ENCODE measurements around the gene KIAA0825. TPM values are rescaled to one million over a fixed set of nuclear protein-coding genes. Genes with fewer than 3 reads are reported as not detected.
A peak's percentile ranks its signal among the peaks of the same experiment; 100 is the strongest.

KIAA0825 gene
- total and polyA plus RNA-seq, 8 donors = 0.29 to 15.6 (median 1.5) TPM

DNA sequence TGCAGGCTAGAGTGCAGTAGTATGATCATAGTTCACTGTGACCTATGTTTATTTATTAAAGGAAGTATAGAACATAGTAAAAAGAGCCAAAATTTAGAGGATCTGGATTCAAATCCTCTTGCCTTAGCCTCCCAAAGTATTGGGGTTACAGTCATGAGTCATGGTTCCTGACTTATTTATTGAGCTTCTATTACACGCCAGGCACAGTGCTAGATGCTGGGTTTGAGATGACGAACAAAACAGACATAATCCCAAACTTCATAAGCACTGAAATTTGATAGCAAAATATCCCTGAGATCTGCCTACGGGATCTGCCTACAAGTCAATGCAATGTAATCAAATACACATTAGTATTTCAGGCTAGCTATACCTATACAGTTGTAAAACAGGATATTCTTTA lies 2.5 kb downstream of the KIAA0825 start:
- H3K4me3 ChIP-seq = no peak overlapping the region
- TF ChIP-seq POLR2A (IDR thresholded peaks at IDR 0.05) = no peak
- no peak for TF ChIP-seq EP300 (IDR thresholded peaks at IDR 0.05)
- TF ChIP-seq, protein P1, sequence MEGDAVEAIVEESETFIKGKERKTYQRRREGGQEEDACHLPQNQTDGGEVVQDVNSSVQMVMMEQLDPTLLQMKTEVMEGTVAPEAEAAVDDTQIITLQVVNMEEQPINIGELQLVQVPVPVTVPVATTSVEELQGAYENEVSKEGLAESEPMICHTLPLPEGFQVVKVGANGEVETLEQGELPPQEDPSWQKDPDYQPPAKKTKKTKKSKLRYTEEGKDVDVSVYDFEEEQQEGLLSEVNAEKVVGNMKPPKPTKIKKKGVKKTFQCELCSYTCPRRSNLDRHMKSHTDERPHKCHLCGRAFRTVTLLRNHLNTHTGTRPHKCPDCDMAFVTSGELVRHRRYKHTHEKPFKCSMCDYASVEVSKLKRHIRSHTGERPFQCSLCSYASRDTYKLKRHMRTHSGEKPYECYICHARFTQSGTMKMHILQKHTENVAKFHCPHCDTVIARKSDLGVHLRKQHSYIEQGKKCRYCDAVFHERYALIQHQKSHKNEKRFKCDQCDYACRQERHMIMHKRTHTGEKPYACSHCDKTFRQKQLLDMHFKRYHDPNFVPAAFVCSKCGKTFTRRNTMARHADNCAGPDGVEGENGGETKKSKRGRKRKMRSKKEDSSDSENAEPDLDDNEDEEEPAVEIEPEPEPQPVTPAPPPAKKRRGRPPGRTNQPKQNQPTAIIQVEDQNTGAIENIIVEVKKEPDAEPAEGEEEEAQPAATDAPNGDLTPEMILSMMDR (IDR thresholded peaks at IDR 0.05) = no peak
- TF ChIP-seq POLR2AphosphoS5 (IDR thresholded peaks at IDR 0.05) = no peak
- H3K27me3 ChIP-seq = no peaks in the 10 kb centered on the region
- no peaks in the 10 kb centered on the region for H3K9me3 ChIP-seq
- H3K27ac ChIP-seq = no peak overlapping the region
- no peaks in the 10 kb centered on the region for H3K36me3 ChIP-seq
- no peak for DNase-seq
- peaks cover 6 to 36% (median 21%) of the 10 kb centered on the region in 4 donors for H3K4me1 ChIP-seq
- 93 to 98% (median 96%) methylated on average over 3 of the region's 3 CpGs for WGBS, 5 donors
- intact Hi-C loops (cut with DNase I; ENCODE audit: low total_unique reads) = no loop called here

DNA sequence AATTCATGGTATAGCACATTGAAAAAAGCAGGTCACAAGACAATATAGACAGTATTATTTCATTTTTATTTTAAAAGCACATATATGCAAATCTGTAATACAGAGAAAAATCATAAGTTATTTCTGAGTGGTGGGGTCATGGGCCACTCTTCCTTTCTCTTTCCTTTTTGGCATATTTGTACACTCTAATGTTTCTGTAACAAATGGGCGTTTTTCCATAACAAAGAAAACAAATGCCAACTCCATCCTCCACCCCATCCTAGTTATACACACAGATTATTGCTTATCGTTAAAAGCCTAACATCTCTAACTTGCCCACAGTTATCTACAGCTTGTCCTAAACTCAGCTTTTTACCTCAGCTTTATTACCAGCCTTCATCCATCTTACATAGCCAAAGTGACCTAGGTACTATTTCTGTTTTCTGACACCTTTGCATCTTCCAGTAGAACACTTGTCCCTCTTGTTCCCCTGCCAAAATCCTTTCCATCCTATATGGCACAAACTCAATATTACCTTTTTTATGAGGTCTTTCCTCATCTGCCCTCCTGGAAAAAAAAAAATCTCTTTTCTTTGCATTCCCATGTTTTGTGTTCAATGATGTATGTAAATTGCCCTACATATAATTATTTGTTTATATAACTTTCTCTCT lies 4.1 kb downstream of the KIAA0825 start:
- DNase-seq = no peak
- Histone ChIP-seq H3K27ac (no peak overlapping the region), H3K36me3 (no peaks in the 10 kb centered on the region), H3K27me3 (no peaks in the 10 kb centered on the region), H3K9me3 (no peaks in the 10 kb centered on the region), H3K4me1 (peaks cover 6 to 21% (median 13%) of the 10 kb centered on the region in 4 donors), H3K4me3 (no peak overlapping the region)
- intact Hi-C loops (cut with DNase I; ENCODE audit: low total_unique reads) = no loop called here
- 81 to 94% (median 89%) methylated on average over 2 of the region's 2 CpGs for WGBS, 5 donors
- TF ChIP-seq EP300 (IDR thresholded peaks at IDR 0.05) = no peak
- TF ChIP-seq, protein P1 (IDR thresholded peaks at IDR 0.05) = no peak
- no peak for TF ChIP-seq POLR2AphosphoS5 (IDR thresholded peaks at IDR 0.05)
- no peak for TF ChIP-seq POLR2A (IDR thresholded peaks at IDR 0.05)

DNA sequence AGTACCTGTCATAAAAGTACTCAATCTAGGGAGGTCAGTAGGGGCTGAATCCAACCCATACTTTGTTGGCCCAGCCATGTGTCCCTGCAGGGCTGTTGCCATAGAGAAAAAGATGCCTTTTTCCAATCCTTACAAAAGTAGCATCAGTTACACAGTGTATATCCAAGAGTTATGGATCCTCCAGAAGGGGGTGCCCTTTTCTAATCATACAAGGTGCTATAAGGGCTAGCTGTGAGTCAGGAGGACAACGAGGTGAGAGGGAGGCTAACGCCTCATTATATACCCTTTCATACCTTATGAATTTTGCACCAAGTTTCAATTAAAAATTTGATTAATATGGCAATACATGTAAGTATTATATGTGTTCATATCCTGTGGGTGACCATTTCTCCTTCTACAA lies 4.8 kb downstream of the KIAA0825 start:
- Histone ChIP-seq H3K4me1 (peaks cover 5 to 16% (median 9%) of the 10 kb centered on the region in 4 donors), H3K27ac (no peak overlapping the region), H3K9me3 (no peaks in the 10 kb centered on the region), H3K36me3 (no peaks in the 10 kb centered on the region), H3K4me3 (no peak overlapping the region), H3K27me3 (no peaks in the 10 kb centered on the region)
- WGBS, 5 donors = 58 to 77% (median 66%) methylated on average over 2 of the region's 2 CpGs
- intact Hi-C loops (cut with DNase I; ENCODE audit: low total_unique reads) = no loop called here
- TF ChIP-seq, protein P1 (IDR thresholded peaks at IDR 0.05) = no peak
- TF ChIP-seq POLR2AphosphoS5 (IDR thresholded peaks at IDR 0.05) (no peak), POLR2A (IDR thresholded peaks at IDR 0.05) (no peak), EP300 (IDR thresholded peaks at IDR 0.05) (no peak)
- peak in 1 of 2 donors; percentile 9 for DNase-seq

DNA sequence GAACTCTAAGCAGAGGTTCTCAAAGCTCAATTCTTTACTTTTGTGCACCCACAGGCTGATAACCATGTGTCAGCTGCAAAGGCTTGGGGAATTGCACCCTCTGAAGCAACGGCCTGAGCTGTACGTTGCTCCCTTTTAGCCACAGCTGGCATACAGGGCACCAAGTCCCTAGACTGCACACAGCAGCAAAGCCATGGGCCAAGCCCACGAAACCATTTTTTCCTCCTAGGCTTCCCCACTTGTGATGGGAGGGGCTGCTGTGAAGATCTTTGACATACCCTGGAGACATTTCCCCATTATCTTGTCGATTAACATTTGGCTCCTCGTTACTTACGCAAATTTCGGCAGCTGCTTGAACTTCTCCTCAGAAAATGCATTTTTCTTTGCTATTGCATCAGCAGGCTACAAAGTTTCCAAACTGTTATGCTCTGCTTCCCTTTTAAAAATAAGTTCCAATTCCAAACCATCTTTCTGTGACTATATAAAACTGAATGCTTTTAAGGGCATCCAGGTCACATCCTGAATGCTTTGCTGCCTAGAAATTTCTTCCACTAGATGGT lies 23.0 kb downstream of the KIAA0825 start:
- intact Hi-C loops (cut with DNase I; ENCODE audit: low total_unique reads) = no loop called here
- 90 to 96% (median 92%) methylated on average over 6 to 7 of the region's 7 CpGs for WGBS, 5 donors
- no peak for TF ChIP-seq POLR2AphosphoS5 (IDR thresholded peaks at IDR 0.05)
- TF ChIP-seq, protein P1 (IDR thresholded peaks at IDR 0.05) = no peak
- TF ChIP-seq POLR2A (IDR thresholded peaks at IDR 0.05) = no peak
- TF ChIP-seq EP300 (IDR thresholded peaks at IDR 0.05) = no peak

More for the DNA sequence above, 23.0 kb downstream of the KIAA0825 start:
- Histone ChIP-seq H3K9me3 (no peaks in the 10 kb centered on the region), H3K27me3 (no peaks in the 10 kb centered on the region), H3K4me1 (no peaks in the 10 kb centered on the region), H3K27ac (no peak overlapping the region), H3K36me3 (peaks cover 0 to 7% (median 0%) of the 10 kb centered on the region in 4 donors), H3K4me3 (no peak overlapping the region)
- DNase-seq = no peak
